ENCODE results near the gene OR1D2. TPM values are rescaled to one million over a fixed set of nuclear protein-coding genes. Genes with fewer than 3 reads are reported as not detected.

The OR1D2 gene
- total and polyA plus RNA-seq, 2 of the 4 experiments (the other 2 are of a cell fraction) = not detected

DNA sequence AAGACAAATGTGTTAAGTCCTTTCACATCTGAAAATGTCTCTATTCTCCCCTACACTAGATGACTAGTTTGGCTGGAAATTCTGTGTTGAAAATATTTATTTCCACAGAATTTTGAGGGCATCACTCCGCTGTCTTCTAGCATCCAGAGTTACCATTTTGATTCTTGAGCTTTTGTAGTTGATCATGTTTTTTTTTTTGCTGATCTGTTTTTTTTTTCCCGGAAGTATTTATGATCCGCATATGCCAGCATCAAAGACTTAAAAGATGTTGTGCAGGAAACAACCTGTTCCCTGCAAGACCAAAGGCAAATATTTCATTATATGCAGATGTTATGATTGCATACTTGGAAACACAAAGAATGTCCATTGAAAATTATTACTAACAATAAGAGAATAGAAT lies 57.5 kb downstream of the OR1D2 start:
- H2AK5ac ChIP-seq (ENCODE audit: low read depth, low read length) = no peak overlapping the region
- H4K91ac ChIP-seq (ENCODE audit: insufficient read depth, low read depth, low read length) = no peak overlapping the region
- ATAC-seq (ENCODE audit: low read depth) = no peak
- no peak overlapping the region for H2BK15ac ChIP-seq (ENCODE audit: low read depth, low read length)
- no peak for TF ChIP-seq NFE2L2 (IDR thresholded peaks at IDR 0.05; ENCODE audit: low read depth, low read length)
- TF ChIP-seq POLR2A (IDR thresholded peaks at IDR 0.05; ENCODE audit: low read depth, low read length) = no peak
- peak; percentile 56 for TF ChIP-seq MAFK (IDR thresholded peaks at IDR 0.05; ENCODE audit: low read depth, low read length)
- no peak for TF ChIP-seq BHLHE40 (IDR thresholded peaks at IDR 0.05; ENCODE audit: low read depth, low read length)
- no peak for TF ChIP-seq RCOR1 (IDR thresholded peaks at IDR 0.05; ENCODE audit: insufficient replicate concordance, low read length)
- intact Hi-C loops (cut with micrococcal nuclease) (loop anchor here (5.0 to 10.0 kb wide), 2 partner anchors 601 to 688 kb away; no protein-coding TSS in a partner anchor), dilution Hi-C loops (cut with HindIII; ENCODE audit: low sequenced_read_pairs, unreplicated experiment) (no loop called here), in situ Hi-C loops (cut with MboI; ENCODE audit: low sequenced_read_pairs) (loop anchor here (10.0 to 25.0 kb wide), 2 partner anchors 598 to 766 kb away; partner anchors contain the start of gene ITGAE)
- no peak overlapping the region for H3K23ac ChIP-seq (ENCODE audit: low read depth, low read length)
- no peaks in the 10 kb centered on the region for H3K9me1 ChIP-seq (ENCODE audit: insufficient read depth, low read length)
- BruUV-seq (replicated peaks) = no TSS peak
- no peak overlapping the region for H3K4ac ChIP-seq (ENCODE audit: low read depth, low read length)
- H2BK5ac ChIP-seq (ENCODE audit: low read depth, low read length, poor library complexity, severe bottlenecking) = no peak overlapping the region
- no peak overlapping the region for H2AFZ ChIP-seq (replicated peaks; ENCODE audit: low read length, poor library complexity)
- no peak overlapping the region for H3K9ac ChIP-seq (ENCODE audit: low read depth, low read length)
- ChIA-PET CTCF (no interaction called here), POLR2A (ENCODE audit: unreplicated experiment) (no interaction called here)
- no peak overlapping the region for H3K4me2 ChIP-seq (ENCODE audit: low read depth, low read length)
- H4K20me1 ChIP-seq (ENCODE audit: insufficient read depth, low read length) = no peaks in the 10 kb centered on the region
- H4K8ac ChIP-seq (ENCODE audit: low read depth in 2 of 2, low read length in 2 of 2) = no peak overlapping the region
- no peak overlapping the region for H3K27ac ChIP-seq (ENCODE audit: insufficient read depth, low read length)
- H2AK9ac ChIP-seq (replicated peaks; ENCODE audit: low read depth, low read length, poor library complexity) = no peak overlapping the region
- H3K36me3 ChIP-seq (ENCODE audit: control insufficient read depth, insufficient read depth, low read length) = no peaks in the 10 kb centered on the region
- DNase-seq = no peak
- no peak overlapping the region for H3K18ac ChIP-seq (ENCODE audit: low read depth, low read length)
- no peaks in the 10 kb centered on the region for H3K4me1 ChIP-seq (ENCODE audit: control insufficient read depth, insufficient read depth, low read length)
- peaks cover 9% of the 10 kb centered on the region for H3K9me3 ChIP-seq (ENCODE audit: control insufficient read depth, insufficient read depth, low read length)
- no CpG with 5 or more reads among the region's 3 CpGs for WGBS, 2 experiments (ENCODE audit: extremely low coverage in 2 of 2, insufficient read length in 1 of 2)
- no peak overlapping the region for H2BK20ac ChIP-seq (ENCODE audit: low read depth, low read length)
- no peak overlapping the region for H3K4me3 ChIP-seq (ENCODE audit: insufficient read depth, low read depth, low read length)
- no peaks in the 10 kb centered on the region for H3K27me3 ChIP-seq (ENCODE audit: control insufficient read depth, insufficient read depth, low read length)
- no peak overlapping the region for H3K56ac ChIP-seq (ENCODE audit: extremely low read depth, insufficient read depth, low read length)
- no peaks in the 10 kb centered on the region for H3K79me1 ChIP-seq (ENCODE audit: low read depth in 1 of 2, low read length in 2 of 2)
- H4K5ac ChIP-seq (ENCODE audit: low read depth, low read length) = no peak overlapping the region
- H2BK120ac ChIP-seq (ENCODE audit: low read depth, low read length) = no peak overlapping the region
- H3K14ac ChIP-seq (replicated peaks; ENCODE audit: low read depth, low read length) = no peak overlapping the region

Measured in IMR-90 (cell line).